CD4-positive, alpha-beta T cell (primary cell): Measurements from ENCODE around the gene RNU7-1. TPM values are rescaled to one million over a fixed set of nuclear protein-coding genes. Genes with fewer than 3 reads are reported as not detected.

ENCODE experiments used
- ATAC-seq: fragments of 200-7000 bp; cut with Tn5 transposase; one replicate; pipeline ENCODE4 v1.10.0; 2022; ENCODE audit warnings: mild to moderate bottlenecking; ENCODE audit not compliant: poor library complexity
- CTCF ChIA-PET: fragments of 350-600 bp; sonication (Branson Sonifier 250); formaldehyde crosslinking; loops from one replicate; lab custom pipeline; 2021; ENCODE audit warnings: antibody characterized with exemption, inconsistent platforms; lab: Charles Lee
- POLR2A ChIA-PET: fragments of 350-600 bp; sonication (Branson Sonifier 250); formaldehyde crosslinking; loops from one replicate; lab custom pipeline; 2021; ENCODE audit warnings: antibody characterized with exemption, inconsistent platforms; lab: Charles Lee
- DNase-seq, 14 experiments: peaks; one replicate each; pipeline ENCODE4 v3.0.0-alpha.2; 2013 to 2020; ENCODE audit warnings: mixed read lengths in 2 of 14
- H3K27ac ChIP-seq, 2 donors: one replicate each; pipeline versions ENCODE4 v1.5.1 to v1.7.0; 2013; ENCODE audit warnings: low read length in 2 of 2, low read depth in 1 of 2, mild to moderate bottlenecking in 1 of 2
- H3K27me3 ChIP-seq, 2 experiments: 1 replicate in 1 of 2; 2 replicates in 1 of 2; pipeline versions ENCODE4 v1.6.1 to v1.7.0; 2013; ENCODE audit warnings: low read length in 2 of 2, control low read depth in 1 of 2, mild to moderate bottlenecking in 1 of 2, moderate library complexity in 1 of 2; ENCODE audit not compliant: insufficient read depth in 2 of 2, control insufficient read depth in 1 of 2
- H3K36me3 ChIP-seq: one replicate; pipeline ENCODE4 v1.6.1; 2013; ENCODE audit warnings: low read length, control low read depth; ENCODE audit not compliant: insufficient read depth
- H3K4me1 ChIP-seq: one replicate; pipeline ENCODE4 v1.6.1; 2013; ENCODE audit warnings: low read length, control low read depth; ENCODE audit not compliant: insufficient read depth
- H3K4me3 ChIP-seq: one replicate; pipeline ENCODE4 v1.5.1; 2013; ENCODE audit warnings: mild to moderate bottlenecking, low read length, moderate library complexity
- H3K9me3 ChIP-seq, 2 experiments: 1 replicate in 1 of 2; 2 replicates in 1 of 2; pipeline versions ENCODE4 v1.6.1 to v1.7.0; 2013; ENCODE audit warnings: low read length in 2 of 2, mild to moderate bottlenecking in 2 of 2, control low read depth in 1 of 2, moderate library complexity in 1 of 2; ENCODE audit not compliant: control insufficient read depth in 1 of 2, insufficient read depth in 1 of 2
- H3K27ac Mint-ChIP-seq: one replicate; pipeline ENCODE4 v1.8.0; 2020; ENCODE audit warnings: mixed read lengths
- H3K27me3 Mint-ChIP-seq: one replicate; pipeline ENCODE4 v1.8.0; 2021; ENCODE audit warnings: mixed read lengths
- H3K36me3 Mint-ChIP-seq: one replicate; pipeline ENCODE4 v1.8.0; 2021; ENCODE audit warnings: low read depth, mixed read lengths
- H3K4me1 Mint-ChIP-seq: one replicate; pipeline ENCODE4 v1.8.0; 2021; ENCODE audit warnings: low read depth, mixed read lengths
- H3K4me3 Mint-ChIP-seq: one replicate; pipeline ENCODE4 v1.8.0; 2020; ENCODE audit warnings: mild to moderate bottlenecking, mixed read lengths
- H3K9me3 Mint-ChIP-seq: one replicate; pipeline ENCODE4 v1.8.0; 2020; ENCODE audit warnings: mixed read lengths
- intact Hi-C, 2 experiments: fragments of 100-400 bp; cut with DNase I in 1 of 2; cut with micrococcal nuclease in 1 of 2; formaldehyde crosslinking; loops; one replicate each; pipeline versions ENCODE4 v1.15.1 to v1.9.0; 2023 to 2025; cut with DNase I, micrococcal nuclease
- total RNA-seq, 174 experiments: library from RNA in 2 of 174; stranded (reverse) in 2 of 174; gene quantifications; one replicate each; pipeline ENCODE4 v1.2.3 and lab custom pipeline; 2021 to 2026
- TF ChIP-seq, protein P1 (sequence below): fragments of 200-600 bp; IDR thresholded peaks from one replicate; pipeline ENCODE4 v1.8.0; 2022; ENCODE audit warnings: antibody characterized with exemption, mild to moderate bottlenecking

Gene RNU7-1
- total RNA-seq, 2 experiments from 2014 or later = not detected

GRCh38 chr12:6964605-6965025 lies 21.0 kb downstream of the RNU7-1 start:
- Histone ChIP-seq H3K27me3 (no peaks in the 10 kb centered on the region), H3K36me3 (peaks cover 52% of the 10 kb centered on the region), H3K27ac (peak overlapping the region; percentile 38 to 39), H3K9me3 (no peaks in the 10 kb centered on the region), H3K4me3 (no peak overlapping the region), H3K4me1 (peaks cover 70% of the 10 kb centered on the region)
- H3K27me3 Mint-ChIP-seq = no peaks in the 10 kb centered on the region
- peak overlapping the region; percentile 90 for H3K27ac Mint-ChIP-seq
- TF ChIP-seq, protein P1, sequence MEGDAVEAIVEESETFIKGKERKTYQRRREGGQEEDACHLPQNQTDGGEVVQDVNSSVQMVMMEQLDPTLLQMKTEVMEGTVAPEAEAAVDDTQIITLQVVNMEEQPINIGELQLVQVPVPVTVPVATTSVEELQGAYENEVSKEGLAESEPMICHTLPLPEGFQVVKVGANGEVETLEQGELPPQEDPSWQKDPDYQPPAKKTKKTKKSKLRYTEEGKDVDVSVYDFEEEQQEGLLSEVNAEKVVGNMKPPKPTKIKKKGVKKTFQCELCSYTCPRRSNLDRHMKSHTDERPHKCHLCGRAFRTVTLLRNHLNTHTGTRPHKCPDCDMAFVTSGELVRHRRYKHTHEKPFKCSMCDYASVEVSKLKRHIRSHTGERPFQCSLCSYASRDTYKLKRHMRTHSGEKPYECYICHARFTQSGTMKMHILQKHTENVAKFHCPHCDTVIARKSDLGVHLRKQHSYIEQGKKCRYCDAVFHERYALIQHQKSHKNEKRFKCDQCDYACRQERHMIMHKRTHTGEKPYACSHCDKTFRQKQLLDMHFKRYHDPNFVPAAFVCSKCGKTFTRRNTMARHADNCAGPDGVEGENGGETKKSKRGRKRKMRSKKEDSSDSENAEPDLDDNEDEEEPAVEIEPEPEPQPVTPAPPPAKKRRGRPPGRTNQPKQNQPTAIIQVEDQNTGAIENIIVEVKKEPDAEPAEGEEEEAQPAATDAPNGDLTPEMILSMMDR = no peak
- CTCF ChIA-PET = interaction anchor here (0.6 to 13.3 kb wide), 11 partner anchors 9 to 105 kb away, joined by 3 to 324 read pairs (median 5); partner anchors contain the start of genes C12orf57, LPCAT3, PTPN6 and RNU7-1
- peak in 1 of 14 experiments; percentile 36 for DNase-seq
- intact Hi-C loops = loop anchor here (1.0 to 2.0 kb wide), 4 partner anchors 20 to 96 kb away; partner anchors contain the start of gene C12orf57 (in 2 of the 2)
- peaks cover 57% of the 10 kb centered on the region for H3K4me1 Mint-ChIP-seq
- peaks cover 67% of the 10 kb centered on the region for H3K36me3 Mint-ChIP-seq
- no peaks in the 10 kb centered on the region for H3K9me3 Mint-ChIP-seq
- peak overlapping the region; percentile 79 for H3K4me3 Mint-ChIP-seq
- no peak for ATAC-seq
- POLR2A ChIA-PET = interaction anchor here (0.9 to 16.4 kb wide), 11 partner anchors 9 to 144 kb away, joined by 3 to 963 read pairs (median 5); partner anchors contain the start of genes ATN1, C12orf57, C1RL and LPCAT3

DNA sequence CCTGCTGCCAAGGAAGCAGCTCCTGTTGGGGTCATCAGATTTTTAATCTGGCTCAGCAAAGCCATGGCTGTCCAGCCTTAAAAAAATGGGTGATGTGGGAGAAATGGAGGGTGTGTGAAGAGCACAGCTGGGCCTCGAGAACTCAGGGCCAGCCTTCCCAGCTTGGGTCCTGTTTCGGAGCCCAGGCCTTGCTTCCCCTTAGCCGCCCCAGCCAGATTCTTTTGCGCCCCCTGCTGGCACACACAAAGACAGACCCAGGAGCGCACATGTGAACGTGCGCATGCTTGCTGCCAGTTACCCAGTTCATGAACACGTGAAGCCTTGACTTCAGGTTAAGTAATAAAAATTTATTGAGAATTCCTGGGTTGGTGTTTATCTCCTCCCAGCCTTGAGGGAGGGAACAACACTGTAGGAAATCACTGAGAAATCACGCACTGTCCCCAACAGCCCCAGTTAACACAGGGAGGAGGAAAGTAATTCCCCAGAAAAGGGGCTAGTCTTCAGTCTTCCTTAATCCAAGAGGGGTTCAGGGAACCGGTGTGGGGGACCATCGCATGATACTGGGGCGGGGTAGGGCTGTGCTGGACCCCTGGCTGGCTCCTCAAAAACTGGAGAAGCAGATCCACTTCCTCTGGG lies 21.5 kb downstream of the RNU7-1 start:
- ATAC-seq (peak; percentile 50), DNase-seq (peak; percentile 83 to 96 (median 86))
- H3K27ac ChIP-seq = peak overlapping the region; percentile 38 to 39
- H3K4me3 ChIP-seq = no peak overlapping the region
- H3K4me1 Mint-ChIP-seq = peaks cover 58% of the 10 kb centered on the region
- peaks cover 67% of the 10 kb centered on the region for H3K36me3 Mint-ChIP-seq
- peak overlapping the region; percentile 79 for H3K4me3 Mint-ChIP-seq
- H3K4me1 ChIP-seq = peaks cover 70% of the 10 kb centered on the region
- H3K9me3 Mint-ChIP-seq = no peaks in the 10 kb centered on the region
- no peaks in the 10 kb centered on the region for H3K27me3 ChIP-seq
- peak overlapping the region; percentile 90 for H3K27ac Mint-ChIP-seq
- POLR2A ChIA-PET = interaction anchor here (0.9 to 16.4 kb wide), 11 partner anchors 9 to 143 kb away, joined by 3 to 963 read pairs (median 5); partner anchors contain the start of genes ATN1, C12orf57, C1RL and LPCAT3
- intact Hi-C loops = loop anchor here (1.0 to 2.0 kb wide), 4 partner anchors 21 to 96 kb away; partner anchors contain the start of gene C12orf57 (in 2 of the 2)
- H3K36me3 ChIP-seq = peaks cover 49% of the 10 kb centered on the region
- H3K9me3 ChIP-seq = no peaks in the 10 kb centered on the region
- H3K27me3 Mint-ChIP-seq = no peaks in the 10 kb centered on the region
- CTCF ChIA-PET = interaction anchor here (0.6 to 13.3 kb wide), 11 partner anchors 9 to 106 kb away, joined by 3 to 324 read pairs (median 5); partner anchors contain the start of genes C12orf57, LPCAT3, PTPN6 and RNU7-1
- TF ChIP-seq, protein P1 = peak; percentile 94

GRCh38 chr12:6965714-6966113 lies 22.1 kb downstream of the RNU7-1 start:
- peaks cover 65% of the 10 kb centered on the region for H3K36me3 Mint-ChIP-seq
- POLR2A ChIA-PET = interaction anchor here (0.7 to 16.4 kb wide), 4 partner anchors 18 to 41 kb away, joined by 3 to 963 read pairs (median 46); partner anchors contain the start of genes C12orf57, PTPN6 and RNU7-1
- Histone ChIP-seq H3K36me3 (peaks cover 44% of the 10 kb centered on the region), H3K4me3 (no peak overlapping the region), H3K4me1 (peaks cover 66% of the 10 kb centered on the region), H3K27me3 (no peaks in the 10 kb centered on the region), H3K9me3 (no peaks in the 10 kb centered on the region), H3K27ac (peak overlapping the region in 1 of 2 donors; percentile 39)
- no peak for ATAC-seq
- H3K4me3 Mint-ChIP-seq = peak overlapping the region; percentile 79
- CTCF ChIA-PET = interaction anchor here (1.1 to 13.3 kb wide), 6 partner anchors 9 to 93 kb away, joined by 3 to 324 read pairs (median 6); partner anchors contain the start of genes C12orf57, PTPN6 and RNU7-1
- no peaks in the 10 kb centered on the region for H3K27me3 Mint-ChIP-seq
- H3K4me1 Mint-ChIP-seq = peaks cover 56% of the 10 kb centered on the region
- peak overlapping the region; percentile 90 for H3K27ac Mint-ChIP-seq
- no peak for DNase-seq
- no peaks in the 10 kb centered on the region for H3K9me3 Mint-ChIP-seq
- TF ChIP-seq, protein P1 = no peak
- intact Hi-C loops = loop anchor here (1.0 to 2.0 kb wide), 4 partner anchors 21 to 97 kb away; partner anchors contain the start of gene C12orf57 (in 2 of the 2)
